GM23338 (cell line): Measurements from ENCODE around the gene IGF2. TPM values are rescaled to one million over a fixed set of nuclear protein-coding genes. Genes with fewer than 3 reads are reported as not detected.
"Not testable (repeated sequence)": the region's sequence is repeated elsewhere in the genome, so short reads cannot be mapped to it uniquely, and the experiment has no call there.

Experiments used
- ATAC-seq: fragments of 200-7000 bp; cut with Tn5 transposase; 3 replicates; pipeline ENCODE4 v1.9.1; 2020
- DNase-seq: peaks from one replicate; pipeline ENCODE4 v3.0.0-alpha.2; 2015; ENCODE audit warnings: low spot score
- H2AFZ ChIP-seq: fragments of 200-600 bp; sonication (generic); 2 replicates; pipeline ENCODE4 v1.8.0; 2016; ENCODE audit warnings: antibody characterized with exemption, mild to moderate bottlenecking, moderate library complexity
- H3F3A ChIP-seq: fragments of 200-600 bp; sonication (generic); replicated peaks from 2 replicates; pipeline ENCODE4 v1.8.0; 2017; ENCODE audit warnings: antibody characterized with exemption, mixed run types, low read depth
- H3K27ac ChIP-seq: fragments of 200-600 bp; sonication (generic); 2 replicates; pipeline ENCODE4 v1.6.1; 2016; ENCODE audit warnings: low read depth
- H3K27me3 ChIP-seq: fragments of 200-600 bp; sonication (generic); 2 replicates; pipeline ENCODE4 v1.8.0; 2016; ENCODE audit warnings: mild to moderate bottlenecking, mixed run types, moderate library complexity; ENCODE audit not compliant: insufficient read depth
- H3K36me3 ChIP-seq: fragments of 200-600 bp; sonication (generic); 2 replicates; pipeline ENCODE4 v1.8.0; 2016; ENCODE audit warnings: mild to moderate bottlenecking; ENCODE audit not compliant: insufficient read depth
- H3K4me1 ChIP-seq: fragments of 200-600 bp; sonication (generic); 2 replicates; pipeline ENCODE4 v1.8.0; 2016; ENCODE audit warnings: mild to moderate bottlenecking, moderate library complexity; ENCODE audit not compliant: insufficient read depth
- H3K4me2 ChIP-seq: fragments of 200-600 bp; sonication (generic); 2 replicates; pipeline ENCODE4 v1.7.1; 2017; ENCODE audit warnings: mixed run types
- H3K4me3 ChIP-seq: fragments of 200-600 bp; sonication (generic); 2 replicates; pipeline ENCODE4 v1.6.1; 2016; ENCODE audit warnings: mixed run types
- H3K79me2 ChIP-seq: fragments of 200-600 bp; sonication (generic); replicated peaks from 2 replicates; pipeline ENCODE4 v1.8.0; 2017; ENCODE audit warnings: mild to moderate bottlenecking; ENCODE audit not compliant: insufficient read depth
- H3K9me2 ChIP-seq: fragments of 200-600 bp; sonication (generic); 2 replicates; pipeline ENCODE4 v1.8.0; 2017; ENCODE audit not compliant: insufficient read depth
- H4K20me1 ChIP-seq: fragments of 200-600 bp; sonication (generic); replicated peaks from 2 replicates; pipeline ENCODE4 v1.8.0; 2017; ENCODE audit warnings: mild to moderate bottlenecking; ENCODE audit not compliant: insufficient read depth
- H3K27ac Mint-ChIP-seq: 2 replicates; pipeline ENCODE4 v1.8.0; 2020; ENCODE audit warnings: inconsistent platforms, mild to moderate bottlenecking, moderate library complexity, mixed read lengths
- H3K27me3 Mint-ChIP-seq: 3 replicates; pipeline ENCODE4 v1.8.0; 2022; ENCODE audit warnings: low read depth, mild to moderate bottlenecking, moderate library complexity, mixed read lengths, inconsistent platforms; ENCODE audit not compliant: insufficient read depth, poor library complexity
- H3K36me3 Mint-ChIP-seq: 3 replicates; pipeline ENCODE4 v1.8.0; 2021; ENCODE audit warnings: low read depth, mild to moderate bottlenecking, inconsistent platforms, moderate library complexity, mixed read lengths
- H3K4me1 Mint-ChIP-seq: 3 replicates; pipeline ENCODE4 v1.8.0; 2020; ENCODE audit warnings: mild to moderate bottlenecking, inconsistent platforms, mixed read lengths
- H3K4me3 Mint-ChIP-seq: 3 replicates; pipeline ENCODE4 v1.8.0; 2021; ENCODE audit warnings: moderate library complexity, mild to moderate bottlenecking, inconsistent platforms, mixed read lengths
- H3K9me3 Mint-ChIP-seq: 3 replicates; pipeline ENCODE4 v1.8.0; 2020; ENCODE audit warnings: moderate library complexity, mild to moderate bottlenecking, inconsistent platforms, mixed read lengths
- EZH2phosphoT487 ChIP-seq: fragments of 200-600 bp; sonication (generic); IDR thresholded peaks from one replicate; pipeline ENCODE4 v1.8.1; 2018; ENCODE audit warnings: antibody characterized with exemption; ENCODE audit not compliant: unreplicated experiment
- JUNB ChIP-seq: IDR thresholded peaks from one replicate; pipeline ENCODE4 v1.6.1; 2016; ENCODE audit warnings: antibody characterized with exemption; ENCODE audit not compliant: unreplicated experiment
- NANOG ChIP-seq: IDR thresholded peaks from 2 replicates; pipeline ENCODE4 v1.6.1; 2016; ENCODE audit warnings: antibody characterized with exemption, borderline replicate concordance
- POLR2AphosphoS5 ChIP-seq: IDR thresholded peaks from 2 replicates; pipeline ENCODE4 v1.6.1; 2016; ENCODE audit warnings: antibody characterized with exemption, low read depth
- REST ChIP-seq: IDR thresholded peaks from one replicate; pipeline ENCODE4 v1.6.1; 2018; ENCODE audit warnings: antibody characterized with exemption; ENCODE audit not compliant: unreplicated experiment
- STAT1 ChIP-seq: IDR thresholded peaks from one replicate; pipeline ENCODE4 v1.6.1; 2016; ENCODE audit warnings: antibody characterized with exemption; ENCODE audit not compliant: unreplicated experiment
- polyA plus RNA-seq: library from polyadenylated mRNA; unstranded; fragments of >200 nt; fragmentation: Nextera tagmentation; extraction: Ambion mirVana; gene quantifications from 2 replicates; pipeline ENCODE4 v1.2.1, GENCODE V29; 2016
- total RNA-seq: library from RNA; depleted of rRNA; stranded (reverse); fragments of >200 nt; shearing (Covaris generic); gene quantifications from 2 replicates; pipeline ENCODE4 v1.2.3, GENCODE V29; 2014
- TF ChIP-seq, protein P1 (sequence below), 2 experiments: fragments of 200-600 bp in 1 of 2; sonication (generic) in 1 of 2; conservative IDR thresholded peaks; 2 replicates each; pipeline versions ENCODE4 v1.5.1 to v1.6.1; 2016 to 2017; ENCODE audit warnings: antibody characterized with exemption in 2 of 2, low read depth in 2 of 2, mild to moderate bottlenecking in 2 of 2, moderate library complexity in 1 of 2
- TF ChIP-seq, protein P2 (sequence below): fragments of 250-450 bp; sonication (Bioruptor Pico); IDR thresholded peaks from 2 replicates; pipeline ENCODE4 v1.5.0; 2020; ENCODE audit warnings: mild to moderate bottlenecking, moderate library complexity

The IGF2 gene
- total and polyA plus RNA-seq, 2 experiments from 2014 or later: 1.4 to 4.0 TPM

- TF ChIP-seq, protein P1, sequence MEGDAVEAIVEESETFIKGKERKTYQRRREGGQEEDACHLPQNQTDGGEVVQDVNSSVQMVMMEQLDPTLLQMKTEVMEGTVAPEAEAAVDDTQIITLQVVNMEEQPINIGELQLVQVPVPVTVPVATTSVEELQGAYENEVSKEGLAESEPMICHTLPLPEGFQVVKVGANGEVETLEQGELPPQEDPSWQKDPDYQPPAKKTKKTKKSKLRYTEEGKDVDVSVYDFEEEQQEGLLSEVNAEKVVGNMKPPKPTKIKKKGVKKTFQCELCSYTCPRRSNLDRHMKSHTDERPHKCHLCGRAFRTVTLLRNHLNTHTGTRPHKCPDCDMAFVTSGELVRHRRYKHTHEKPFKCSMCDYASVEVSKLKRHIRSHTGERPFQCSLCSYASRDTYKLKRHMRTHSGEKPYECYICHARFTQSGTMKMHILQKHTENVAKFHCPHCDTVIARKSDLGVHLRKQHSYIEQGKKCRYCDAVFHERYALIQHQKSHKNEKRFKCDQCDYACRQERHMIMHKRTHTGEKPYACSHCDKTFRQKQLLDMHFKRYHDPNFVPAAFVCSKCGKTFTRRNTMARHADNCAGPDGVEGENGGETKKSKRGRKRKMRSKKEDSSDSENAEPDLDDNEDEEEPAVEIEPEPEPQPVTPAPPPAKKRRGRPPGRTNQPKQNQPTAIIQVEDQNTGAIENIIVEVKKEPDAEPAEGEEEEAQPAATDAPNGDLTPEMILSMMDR (conservative IDR thresholded peaks at IDR 0.05; ENCODE audit: low read depth in 2 of 2): no peak
- no peak for TF ChIP-seq STAT1
- TF ChIP-seq NANOG: no peak
Observed at GRCh38 chr11:2126520-2127085, 12.6 kb downstream of the IGF2 start (continued).

GRCh38 chr11:2124736-2125484 lies 14.3 kb downstream of the IGF2 start:
- H3K4me2 ChIP-seq, H3K36me3 Mint-ChIP-seq, H3K79me2 ChIP-seq, H3K4me3 ChIP-seq, H3K27ac ChIP-seq, H3K9me2 ChIP-seq, H3K27me3 Mint-ChIP-seq, H3F3A ChIP-seq, H3K9me3 Mint-ChIP-seq, H2AFZ ChIP-seq, H3K4me1 Mint-ChIP-seq, H3K4me1 ChIP-seq, H3K4me3 Mint-ChIP-seq, H4K20me1 ChIP-seq, H3K36me3 ChIP-seq, H3K27me3 ChIP-seq, DNase-seq, ATAC-seq, H3K27ac Mint-ChIP-seq: not testable (repeated sequence)

DNA sequence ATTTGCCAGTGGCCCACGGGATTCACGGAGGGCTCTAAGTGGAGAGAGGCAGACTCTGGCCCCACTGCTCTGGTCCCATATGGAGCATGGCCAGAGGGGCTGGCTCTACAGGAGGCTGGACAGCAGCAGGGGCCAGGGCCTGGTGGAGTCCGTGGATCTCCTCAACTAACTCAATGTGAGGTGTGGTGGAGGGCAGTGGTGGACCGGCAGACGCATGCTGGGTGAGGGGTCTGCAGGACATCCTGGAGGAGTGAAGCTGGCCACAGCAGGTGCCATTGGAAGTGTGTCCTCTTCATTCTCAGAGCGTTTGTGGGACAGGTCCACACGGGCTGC lies 15.6 kb downstream of the IGF2 start:
- no peak overlapping the region for H3K4me2 ChIP-seq
- peaks cover 4% of the 10 kb centered on the region; the same call in 1 of the 3 replicates for H3K4me1 Mint-ChIP-seq
- H3K4me1 ChIP-seq: no peaks in the 10 kb centered on the region; the same call in 1 of the 2 replicates
- no peak overlapping the region for H3K27ac Mint-ChIP-seq
- H3F3A ChIP-seq: no peaks in the 10 kb centered on the region
- H3K27ac ChIP-seq: no peak overlapping the region
- no peak for TF ChIP-seq EZH2phosphoT487
- TF ChIP-seq, protein P2, sequence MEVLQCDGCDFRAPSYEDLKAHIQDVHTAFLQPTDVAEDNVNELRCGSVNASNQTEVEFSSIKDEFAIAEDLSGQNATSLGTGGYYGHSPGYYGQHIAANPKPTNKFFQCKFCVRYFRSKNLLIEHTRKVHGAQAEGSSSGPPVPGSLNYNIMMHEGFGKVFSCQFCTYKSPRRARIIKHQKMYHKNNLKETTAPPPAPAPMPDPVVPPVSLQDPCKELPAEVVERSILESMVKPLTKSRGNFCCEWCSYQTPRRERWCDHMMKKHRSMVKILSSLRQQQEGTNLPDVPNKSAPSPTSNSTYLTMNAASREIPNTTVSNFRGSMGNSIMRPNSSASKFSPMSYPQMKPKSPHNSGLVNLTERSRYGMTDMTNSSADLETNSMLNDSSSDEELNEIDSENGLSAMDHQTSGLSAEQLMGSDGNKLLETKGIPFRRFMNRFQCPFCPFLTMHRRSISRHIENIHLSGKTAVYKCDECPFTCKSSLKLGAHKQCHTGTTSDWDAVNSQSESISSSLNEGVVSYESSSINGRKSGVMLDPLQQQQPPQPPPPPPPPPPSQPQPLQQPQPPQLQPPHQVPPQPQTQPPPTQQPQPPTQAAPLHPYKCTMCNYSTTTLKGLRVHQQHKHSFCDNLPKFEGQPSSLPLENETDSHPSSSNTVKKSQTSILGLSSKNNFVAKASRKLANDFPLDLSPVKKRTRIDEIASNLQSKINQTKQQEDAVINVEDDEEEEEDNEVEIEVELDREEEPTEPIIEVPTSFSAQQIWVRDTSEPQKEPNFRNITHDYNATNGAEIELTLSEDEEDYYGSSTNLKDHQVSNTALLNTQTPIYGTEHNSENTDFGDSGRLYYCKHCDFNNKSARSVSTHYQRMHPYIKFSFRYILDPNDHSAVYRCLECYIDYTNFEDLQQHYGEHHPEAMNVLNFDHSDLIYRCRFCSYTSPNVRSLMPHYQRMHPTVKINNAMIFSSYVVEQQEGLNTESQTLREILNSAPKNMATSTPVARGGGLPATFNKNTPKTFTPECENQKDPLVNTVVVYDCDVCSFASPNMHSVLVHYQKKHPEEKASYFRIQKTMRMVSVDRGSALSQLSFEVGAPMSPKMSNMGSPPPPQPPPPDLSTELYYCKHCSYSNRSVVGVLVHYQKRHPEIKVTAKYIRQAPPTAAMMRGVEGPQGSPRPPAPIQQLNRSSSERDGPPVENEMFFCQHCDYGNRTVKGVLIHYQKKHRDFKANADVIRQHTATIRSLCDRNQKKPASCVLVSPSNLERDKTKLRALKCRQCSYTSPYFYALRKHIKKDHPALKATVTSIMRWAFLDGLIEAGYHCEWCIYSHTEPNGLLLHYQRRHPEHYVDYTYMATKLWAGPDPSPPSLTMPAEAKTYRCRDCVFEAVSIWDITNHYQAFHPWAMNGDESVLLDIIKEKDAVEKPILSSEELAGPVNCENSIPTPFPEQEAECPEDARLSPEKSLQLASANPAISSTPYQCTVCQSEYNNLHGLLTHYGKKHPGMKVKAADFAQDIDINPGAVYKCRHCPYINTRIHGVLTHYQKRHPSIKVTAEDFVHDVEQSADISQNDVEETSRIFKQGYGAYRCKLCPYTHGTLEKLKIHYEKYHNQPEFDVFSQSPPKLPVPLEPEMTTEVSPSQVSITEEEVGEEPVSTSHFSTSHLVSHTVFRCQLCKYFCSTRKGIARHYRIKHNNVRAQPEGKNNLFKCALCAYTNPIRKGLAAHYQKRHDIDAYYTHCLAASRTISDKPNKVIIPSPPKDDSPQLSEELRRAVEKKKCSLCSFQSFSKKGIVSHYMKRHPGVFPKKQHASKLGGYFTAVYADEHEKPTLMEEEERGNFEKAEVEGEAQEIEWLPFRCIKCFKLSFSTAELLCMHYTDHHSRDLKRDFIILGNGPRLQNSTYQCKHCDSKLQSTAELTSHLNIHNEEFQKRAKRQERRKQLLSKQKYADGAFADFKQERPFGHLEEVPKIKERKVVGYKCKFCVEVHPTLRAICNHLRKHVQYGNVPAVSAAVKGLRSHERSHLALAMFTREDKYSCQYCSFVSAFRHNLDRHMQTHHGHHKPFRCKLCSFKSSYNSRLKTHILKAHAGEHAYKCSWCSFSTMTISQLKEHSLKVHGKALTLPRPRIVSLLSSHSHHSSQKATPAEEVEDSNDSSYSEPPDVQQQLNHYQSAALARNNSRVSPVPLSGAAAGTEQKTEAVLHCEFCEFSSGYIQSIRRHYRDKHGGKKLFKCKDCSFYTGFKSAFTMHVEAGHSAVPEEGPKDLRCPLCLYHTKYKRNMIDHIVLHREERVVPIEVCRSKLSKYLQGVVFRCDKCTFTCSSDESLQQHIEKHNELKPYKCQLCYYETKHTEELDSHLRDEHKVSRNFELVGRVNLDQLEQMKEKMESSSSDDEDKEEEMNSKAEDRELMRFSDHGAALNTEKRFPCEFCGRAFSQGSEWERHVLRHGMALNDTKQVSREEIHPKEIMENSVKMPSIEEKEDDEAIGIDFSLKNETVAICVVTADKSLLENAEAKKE (CRISPR knock-in tag): no peak
- TF ChIP-seq POLR2AphosphoS5: no peak
- TF ChIP-seq JUNB: no peak
- no peak for TF ChIP-seq NANOG
- no peak for TF ChIP-seq REST
- DNase-seq: no peak
- H3K79me2 ChIP-seq: no peaks in the 10 kb centered on the region
- no peaks in the 10 kb centered on the region for H3K9me2 ChIP-seq
- peaks cover 10% of the 10 kb centered on the region for H3K27me3 Mint-ChIP-seq
- no peak for ATAC-seq
- H3K36me3 ChIP-seq: no peaks in the 10 kb centered on the region
- no peaks in the 10 kb centered on the region for H3K36me3 Mint-ChIP-seq
- no peaks in the 10 kb centered on the region for H3K9me3 Mint-ChIP-seq
- no peaks in the 10 kb centered on the region for H4K20me1 ChIP-seq
- no peaks in the 10 kb centered on the region for H3K27me3 ChIP-seq
- no peak overlapping the region for H2AFZ ChIP-seq
- H3K4me3 ChIP-seq: no peak overlapping the region
- no peak overlapping the region for H3K4me3 Mint-ChIP-seq
